ENCODE results near the gene ATP6AP1. TPM values are rescaled to one million over a fixed set of nuclear protein-coding genes. Genes with fewer than 3 reads are reported as not detected.
A peak's percentile ranks its signal among the peaks of the same experiment; 100 is the strongest.
"Not testable (repeated sequence)": the region's sequence is repeated elsewhere in the genome, so short reads cannot be mapped to it uniquely, and the experiment has no call there.

ATP6AP1 gene
- polyA plus RNA-seq, 4 donors = 34.0 to 157 (median 57.4) TPM

DNA sequence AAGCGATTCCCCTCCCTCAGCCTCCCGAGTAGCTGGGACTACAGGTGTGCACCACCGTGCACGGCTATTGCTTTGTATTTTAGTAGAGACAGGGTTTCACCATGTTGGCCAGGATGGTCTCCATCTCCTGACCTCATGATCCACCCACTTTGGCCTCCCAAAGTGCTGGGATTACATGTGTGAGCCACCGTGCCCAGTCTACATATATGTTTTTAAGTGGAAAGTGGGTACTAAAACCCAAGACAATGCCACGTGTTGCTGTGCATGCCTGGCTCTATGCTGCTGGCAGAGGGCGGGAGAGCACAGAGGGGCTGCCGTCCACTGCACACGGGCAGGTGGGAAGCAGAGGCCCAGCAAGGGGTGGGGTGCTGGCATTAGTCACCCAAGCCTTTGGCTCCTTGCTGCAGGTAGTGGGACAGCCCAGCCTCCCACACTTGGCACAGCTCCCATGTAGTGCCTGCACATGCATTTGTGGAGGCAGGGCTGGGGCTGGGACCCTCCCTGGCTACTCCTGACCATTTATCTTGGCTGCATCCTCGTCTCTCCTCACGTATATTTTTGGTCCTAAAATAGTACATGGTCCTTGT is 45.9 kb upstream of the ATP6AP1 start:
- Histone ChIP-seq H3K27me3 (ENCODE audit: control insufficient read depth in 3 of 3, insufficient read depth in 3 of 3, low read length in 3 of 3) (no peaks in the 10 kb centered on the region), H3K27ac (ENCODE audit: low read depth in 1 of 3, low read length in 2 of 3) (no peak overlapping the region), H3K9me3 (ENCODE audit: control insufficient read depth in 2 of 2, insufficient read depth in 1 of 2, low read depth in 1 of 2, low read length in 1 of 2) (no peaks in the 10 kb centered on the region), H3K4me1 (ENCODE audit: control insufficient read depth in 3 of 3, insufficient read depth in 2 of 3, low read depth in 1 of 3, low read length in 2 of 3) (peaks cover 0 to 3% (median 0%) of the 10 kb centered on the region in 3 donors), H3K4me3 (ENCODE audit: low read depth in 1 of 3, low read length in 3 of 3) (no peak overlapping the region), H3K36me3 (ENCODE audit: control insufficient read depth in 3 of 3, insufficient read depth in 2 of 3, low read depth in 1 of 3, low read length in 3 of 3) (peaks cover 0 to 19% (median 0%) of the 10 kb centered on the region in 3 donors)
- WGBS, 3 donors = 70 to 81% (median 76%) methylated on average over 10 to 11 of the region's 11 CpGs
- no peak for DNase-seq
- no peak for FAIRE-seq

DNA sequence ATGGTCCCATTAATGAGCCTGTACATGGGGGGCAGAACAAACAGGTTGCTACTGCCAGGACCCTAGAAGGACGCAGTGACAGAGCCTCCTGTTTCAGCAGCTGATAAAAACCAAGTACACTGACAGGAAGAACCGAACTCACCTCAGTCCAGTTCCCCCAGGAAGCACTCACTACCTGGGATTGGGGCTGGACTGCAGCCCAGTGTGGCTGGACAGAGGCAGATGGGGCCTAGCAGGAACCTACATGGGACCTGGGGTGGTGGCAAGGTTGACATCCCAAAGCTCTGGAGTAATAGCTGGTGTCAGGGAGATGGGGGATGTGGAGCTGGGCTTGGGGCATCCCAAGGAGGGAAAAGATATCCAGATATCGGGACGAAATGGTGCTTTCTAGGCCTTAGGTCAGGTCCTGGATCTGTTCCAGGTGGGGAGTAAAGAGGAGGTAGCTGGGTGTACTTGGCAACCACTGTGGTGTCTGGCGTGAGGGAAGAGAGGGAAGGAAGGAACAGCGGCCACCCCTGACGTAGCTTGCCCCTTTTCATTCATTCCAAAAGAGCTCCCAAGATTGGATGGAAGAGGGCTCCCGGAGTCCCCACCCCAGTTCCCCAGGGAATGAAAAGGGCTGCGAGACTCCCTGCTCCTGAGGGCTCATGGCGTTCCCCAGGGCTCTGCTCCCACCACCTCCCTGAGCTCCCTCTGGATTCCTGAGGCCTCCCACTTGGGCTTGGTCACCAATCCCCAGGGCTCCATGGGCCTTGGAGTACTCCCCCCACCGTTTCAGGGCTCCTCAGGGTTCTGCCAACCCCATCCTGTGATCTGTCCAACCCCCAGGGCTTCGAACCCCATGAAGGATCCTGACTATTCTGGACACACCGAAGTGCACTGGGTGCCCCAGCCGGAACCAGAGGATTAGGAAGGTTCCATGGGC is 44.9 kb upstream of the ATP6AP1 start:
- Histone ChIP-seq H3K4me3 (ENCODE audit: low read depth in 1 of 3, low read length in 3 of 3) (no peak overlapping the region), H3K27me3 (ENCODE audit: control insufficient read depth in 3 of 3, insufficient read depth in 3 of 3, low read length in 3 of 3) (no peaks in the 10 kb centered on the region), H3K9me3 (ENCODE audit: control insufficient read depth in 2 of 2, insufficient read depth in 1 of 2, low read depth in 1 of 2, low read length in 1 of 2) (no peaks in the 10 kb centered on the region), H3K4me1 (ENCODE audit: control insufficient read depth in 3 of 3, insufficient read depth in 2 of 3, low read depth in 1 of 3, low read length in 2 of 3) (no peaks in the 10 kb centered on the region), H3K36me3 (ENCODE audit: control insufficient read depth in 3 of 3, insufficient read depth in 2 of 3, low read depth in 1 of 3, low read length in 3 of 3) (peaks cover 0 to 19% (median 0%) of the 10 kb centered on the region in 3 donors), H3K27ac (ENCODE audit: low read depth in 1 of 3, low read length in 2 of 3) (no peak overlapping the region)
- DNase-seq (no peak), FAIRE-seq (no peak)
- 62 to 71% (median 67%) methylated on average over 11 to 14 of the region's 14 CpGs for WGBS, 3 donors

DNA sequence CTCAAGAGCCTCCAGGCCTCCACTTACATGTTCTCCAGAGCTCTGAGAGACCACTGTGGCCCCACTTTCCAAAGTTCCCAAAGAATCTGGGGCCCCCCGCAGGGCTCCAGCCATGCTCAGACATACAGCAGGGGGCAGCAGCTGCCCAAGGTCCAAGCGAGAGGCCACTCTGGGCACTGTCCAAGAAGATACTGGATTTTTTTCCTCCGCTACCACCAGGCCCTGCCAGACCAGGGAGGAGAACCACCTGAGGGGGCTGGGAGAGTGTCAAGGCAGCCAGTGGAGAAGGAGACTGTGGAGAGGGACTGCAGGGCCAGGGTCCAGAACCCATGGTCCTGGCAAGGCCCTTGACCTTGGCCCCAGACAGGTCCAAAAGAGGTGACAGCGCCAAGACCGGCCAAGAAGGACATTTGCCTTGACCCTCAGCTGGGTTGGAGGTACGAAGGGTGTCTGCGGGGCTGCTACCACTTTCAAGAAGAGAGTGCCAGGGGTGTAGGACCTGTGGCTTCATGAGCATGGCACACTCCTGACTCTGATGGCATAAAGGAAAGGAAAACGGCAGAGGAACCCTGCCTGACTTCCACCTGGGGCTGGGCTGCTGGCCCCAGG is 44.1 kb upstream of the ATP6AP1 start:
- DNase-seq = no peak
- no peaks in the 10 kb centered on the region for H3K9me3 ChIP-seq (ENCODE audit: control insufficient read depth in 2 of 2, insufficient read depth in 1 of 2, low read depth in 1 of 2, low read length in 1 of 2)
- no peak overlapping the region for H3K4me3 ChIP-seq (ENCODE audit: low read depth in 1 of 3, low read length in 3 of 3)
- WGBS, 3 donors = 63 to 71% (median 63%) methylated on average over 6 to 8 of the region's 8 CpGs
- no peak overlapping the region for H3K27ac ChIP-seq (ENCODE audit: low read depth in 1 of 3, low read length in 2 of 3)
- no peak for FAIRE-seq
- H3K27me3 ChIP-seq (ENCODE audit: control insufficient read depth in 3 of 3, insufficient read depth in 3 of 3, low read length in 3 of 3) = no peaks in the 10 kb centered on the region
- H3K4me1 ChIP-seq (ENCODE audit: control insufficient read depth in 3 of 3, insufficient read depth in 2 of 3, low read depth in 1 of 3, low read length in 2 of 3) = no peaks in the 10 kb centered on the region
- peaks cover 0 to 19% (median 0%) of the 10 kb centered on the region in 3 donors for H3K36me3 ChIP-seq (ENCODE audit: control insufficient read depth in 3 of 3, insufficient read depth in 2 of 3, low read depth in 1 of 3, low read length in 3 of 3)

DNA sequence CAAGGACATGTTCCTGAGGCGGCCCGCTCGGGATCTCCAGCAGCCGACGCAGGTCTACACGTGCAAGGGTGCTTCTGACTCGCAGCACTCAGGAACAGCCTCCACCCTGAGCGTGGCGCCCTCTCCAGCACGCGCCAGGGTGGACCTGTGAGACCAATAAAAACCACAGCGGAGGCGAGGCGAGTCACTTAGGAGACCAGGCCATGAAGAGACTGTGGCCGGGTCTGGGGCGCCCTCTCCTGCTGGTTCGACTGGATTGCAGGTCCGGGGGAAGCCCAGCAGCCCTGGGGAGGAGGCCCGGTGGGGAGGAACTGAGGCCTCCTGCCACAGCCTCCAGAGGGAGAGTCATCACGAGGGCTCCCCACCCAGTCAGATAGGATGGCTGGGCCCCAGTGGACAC is 40.4 kb upstream of the ATP6AP1 start:
- not testable (repeated sequence) for H3K4me1 ChIP-seq (ENCODE audit: control insufficient read depth in 3 of 3, insufficient read depth in 2 of 3, low read depth in 1 of 3, low read length in 2 of 3); H3K4me3 ChIP-seq (ENCODE audit: low read depth in 1 of 3, low read length in 3 of 3); H3K27me3 ChIP-seq (ENCODE audit: control insufficient read depth in 3 of 3, insufficient read depth in 3 of 3, low read length in 3 of 3); H3K27ac ChIP-seq (ENCODE audit: low read depth in 1 of 3, low read length in 2 of 3); H3K9me3 ChIP-seq (ENCODE audit: control insufficient read depth in 2 of 2, insufficient read depth in 1 of 2, low read depth in 1 of 2, low read length in 1 of 2); FAIRE-seq; H3K36me3 ChIP-seq (ENCODE audit: control insufficient read depth in 3 of 3, insufficient read depth in 2 of 3, low read depth in 1 of 3, low read length in 3 of 3); DNase-seq
- WGBS, 3 donors = no CpG with 5 or more reads among the region's 20 CpGs

DNA sequence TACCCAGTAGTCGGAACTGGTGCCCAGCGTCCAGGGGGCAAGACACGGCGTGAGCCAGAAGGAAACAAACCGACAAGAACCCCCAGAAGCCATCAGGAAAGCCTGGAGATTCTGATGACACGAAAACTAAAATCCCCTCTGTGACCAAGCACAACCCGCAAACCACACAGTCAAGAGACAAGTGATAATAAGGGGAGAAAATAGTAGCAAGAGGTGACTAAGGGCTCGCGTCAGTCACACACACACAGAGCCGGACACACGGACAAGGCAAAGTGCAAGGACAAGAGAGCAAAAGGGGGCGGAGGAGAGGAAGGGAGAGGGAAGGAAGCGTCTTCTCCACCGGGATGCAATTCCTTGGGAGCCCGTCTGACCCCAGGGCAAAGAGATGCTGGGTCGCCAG is 39.8 kb upstream of the ATP6AP1 start:
- not testable (repeated sequence) for H3K36me3 ChIP-seq (ENCODE audit: control insufficient read depth in 3 of 3, insufficient read depth in 2 of 3, low read depth in 1 of 3, low read length in 3 of 3); H3K4me3 ChIP-seq (ENCODE audit: low read depth in 1 of 3, low read length in 3 of 3); DNase-seq; H3K4me1 ChIP-seq (ENCODE audit: control insufficient read depth in 3 of 3, insufficient read depth in 2 of 3, low read depth in 1 of 3, low read length in 2 of 3); FAIRE-seq; H3K27ac ChIP-seq (ENCODE audit: low read depth in 1 of 3, low read length in 2 of 3); H3K9me3 ChIP-seq (ENCODE audit: control insufficient read depth in 2 of 2, insufficient read depth in 1 of 2, low read depth in 1 of 2, low read length in 1 of 2); H3K27me3 ChIP-seq (ENCODE audit: control insufficient read depth in 3 of 3, insufficient read depth in 3 of 3, low read length in 3 of 3)
- WGBS, 3 donors = no CpG with 5 or more reads among the region's 16 CpGs

DNA sequence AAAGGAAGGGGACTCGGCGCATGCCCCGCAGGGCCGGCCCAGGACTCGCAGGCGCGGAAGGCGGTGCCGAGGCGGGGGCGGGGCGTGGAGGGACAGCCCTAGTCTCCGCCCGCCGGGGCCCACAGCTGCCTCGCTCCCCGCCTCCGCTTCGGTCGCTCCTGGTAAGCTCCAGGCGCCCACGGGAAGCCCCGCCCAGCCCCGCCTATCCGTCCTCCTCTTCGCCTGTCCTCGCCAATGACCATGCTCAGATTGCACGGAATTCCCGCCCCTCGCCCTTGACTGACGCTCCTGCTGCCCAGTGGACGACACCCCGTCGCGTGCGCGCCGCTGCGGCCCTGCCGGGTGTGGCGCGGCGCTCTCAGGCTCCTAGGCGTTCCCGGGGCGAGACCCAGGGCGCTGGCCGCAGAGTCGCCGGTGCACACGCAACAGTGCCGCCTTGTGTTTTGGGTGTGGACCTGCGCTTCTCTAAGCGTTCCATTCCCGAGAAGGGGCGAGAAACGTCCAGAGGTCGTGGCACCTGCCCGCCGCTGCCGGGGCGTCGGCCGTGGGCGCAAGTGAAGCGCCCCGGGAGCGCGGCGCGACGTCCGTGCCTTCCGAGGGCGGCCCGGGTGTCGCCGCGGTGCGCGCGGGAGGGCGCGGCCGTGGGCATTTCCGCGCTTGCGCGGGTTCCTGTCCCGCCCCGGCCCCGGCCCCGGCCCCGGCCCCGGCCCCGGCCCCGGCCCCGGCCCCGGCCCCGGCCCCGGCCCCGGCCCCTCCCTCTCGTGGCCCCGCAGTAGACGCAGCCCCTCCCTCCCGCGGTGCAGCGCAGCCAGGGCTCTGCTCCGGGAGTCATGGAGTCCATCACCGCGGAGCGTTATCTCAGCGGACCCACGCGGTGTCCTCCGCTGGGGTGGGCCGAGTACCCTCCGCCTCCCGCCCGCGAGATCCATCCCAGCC is 38.4 kb upstream of the ATP6AP1 start:
- not testable (repeated sequence) for H3K27me3 ChIP-seq (ENCODE audit: control insufficient read depth in 3 of 3, insufficient read depth in 3 of 3, low read length in 3 of 3); FAIRE-seq; H3K4me1 ChIP-seq (ENCODE audit: control insufficient read depth in 3 of 3, insufficient read depth in 2 of 3, low read depth in 1 of 3, low read length in 2 of 3); DNase-seq; H3K4me3 ChIP-seq (ENCODE audit: low read depth in 1 of 3, low read length in 3 of 3); H3K36me3 ChIP-seq (ENCODE audit: control insufficient read depth in 3 of 3, insufficient read depth in 2 of 3, low read depth in 1 of 3, low read length in 3 of 3); H3K9me3 ChIP-seq (ENCODE audit: control insufficient read depth in 2 of 2, insufficient read depth in 1 of 2, low read depth in 1 of 2, low read length in 1 of 2)
- 1 to 33% methylated on average over 13 to 41 of the region's 121 CpGs; no CpG with 5 or more reads in 1 of the 3 donors for WGBS, 3 donors
- H3K27ac ChIP-seq (ENCODE audit: low read depth in 1 of 3, low read length in 2 of 3) = peak overlapping the region in 1 of 3 donors; percentile 58

DNA sequence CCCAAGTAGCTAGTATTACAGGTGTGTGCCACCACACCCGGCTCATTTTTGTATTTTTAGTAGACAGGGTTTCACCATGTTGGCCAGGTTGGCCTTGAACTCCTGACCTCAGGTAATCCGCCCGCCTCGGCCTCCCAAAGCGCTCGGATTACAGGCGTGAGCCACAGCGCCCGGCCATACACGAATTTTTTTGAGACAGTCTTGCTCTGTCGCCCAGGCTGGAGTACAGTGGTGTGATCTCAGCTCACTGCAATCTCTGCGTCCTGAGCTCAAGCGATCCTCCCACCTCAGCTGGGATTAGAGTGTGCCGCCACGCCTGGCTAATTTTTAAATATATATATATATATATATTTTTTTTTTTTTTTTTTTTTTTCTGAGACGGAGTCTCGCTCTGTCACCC is 32.1 kb upstream of the ATP6AP1 start:
- not testable (repeated sequence) for DNase-seq; H3K9me3 ChIP-seq (ENCODE audit: control insufficient read depth in 2 of 2, insufficient read depth in 1 of 2, low read depth in 1 of 2, low read length in 1 of 2); FAIRE-seq; H3K27me3 ChIP-seq (ENCODE audit: control insufficient read depth in 3 of 3, insufficient read depth in 3 of 3, low read length in 3 of 3); H3K4me1 ChIP-seq (ENCODE audit: control insufficient read depth in 3 of 3, insufficient read depth in 2 of 3, low read depth in 1 of 3, low read length in 2 of 3)
- WGBS, 3 donors = 71 to 82% (median 80%) methylated on average over 15 to 17 of the region's 17 CpGs
- H3K4me3 ChIP-seq (ENCODE audit: low read depth in 1 of 3, low read length in 3 of 3) = peak overlapping the region in 1 of 3 donors; percentile 96
- H3K27ac ChIP-seq (ENCODE audit: low read depth in 1 of 3, low read length in 2 of 3) = peak overlapping the region in 1 of 3 donors; percentile 99
- peaks cover 0 to 24% (median 3%) of the 10 kb centered on the region in 3 donors for H3K36me3 ChIP-seq (ENCODE audit: control insufficient read depth in 3 of 3, insufficient read depth in 2 of 3, low read depth in 1 of 3, low read length in 3 of 3)

All from small intestine (tissue), 7 donors.